GM12878 (cell line): ENCODE data around the gene PSMD13. TPM values are rescaled to one million over a fixed set of nuclear protein-coding genes. Genes with fewer than 3 reads are reported as not detected.

Experiments used
- BACH1 ChIP-seq: fragments of 450-650 bp; IDR thresholded peaks from 2 replicates; pipeline ENCODE4 v1.6.1; 2017; ENCODE audit warnings: mild to moderate bottlenecking, borderline replicate concordance
- BRCA1 ChIP-seq: IDR thresholded peaks from 2 replicates; pipeline ENCODE4 v1.6.1; 2011; ENCODE audit warnings: low read depth, low read length, improper control_type of control experiment
- GATAD2B ChIP-seq: fragments of 450-650 bp; conservative IDR thresholded peaks from 2 replicates; pipeline ENCODE4 v1.6.1; 2017; ENCODE audit warnings: low read depth, mild to moderate bottlenecking, moderate library complexity
- HCFC1 ChIP-seq: fragments of 150-350 bp; IDR thresholded peaks from 2 replicates; pipeline ENCODE4 v1.6.1; 2014; ENCODE audit warnings: low read length
- HDAC6 ChIP-seq: fragments of 200-600 bp; sonication (generic); IDR thresholded peaks from one replicate; pipeline ENCODE4 v1.8.0; 2017; ENCODE audit warnings: antibody characterized with exemption; ENCODE audit not compliant: unreplicated experiment
- KDM1A ChIP-seq: fragments of 200-600 bp; sonication (generic); IDR thresholded peaks from 2 replicates; pipeline ENCODE4 v1.6.1; 2016; ENCODE audit warnings: borderline replicate concordance
- MXI1 ChIP-seq: fragments of 150-350 bp; IDR thresholded peaks from 2 replicates; pipeline ENCODE4 v1.6.1; 2011; ENCODE audit warnings: low read depth, mild to moderate bottlenecking, inconsistent platforms, low read length, improper control_type of control experiment
- MYC ChIP-seq: IDR thresholded peaks from 2 replicates; pipeline ENCODE4 v1.6.1; 2011; ENCODE audit warnings: mild to moderate bottlenecking, low read length, moderate library complexity, inconsistent platforms; ENCODE audit not compliant: insufficient read depth, insufficient replicate concordance, insufficient read length, severe bottlenecking
- NBN ChIP-seq: fragments of 450-650 bp; IDR thresholded peaks from 2 replicates; pipeline ENCODE4 v1.6.1; 2016
- NFIC ChIP-seq: IDR thresholded peaks from 2 replicates; pipeline ENCODE4 v1.6.1; 2012; ENCODE audit warnings: low read depth, mild to moderate bottlenecking, inconsistent platforms, low read length, moderate library complexity
- POLR2A ChIP-seq: IDR thresholded peaks from 2 replicates; pipeline ENCODE4 v1.6.1; 2011; ENCODE audit warnings: low read depth, mild to moderate bottlenecking, low read length
- POLR2AphosphoS5 ChIP-seq: IDR thresholded peaks from 2 replicates; pipeline ENCODE4 v1.6.1; 2011; ENCODE audit warnings: mild to moderate bottlenecking, low read length, inconsistent platforms
- PRDM15 ChIP-seq: fragments of 450-650 bp; formaldehyde crosslinking; IDR thresholded peaks from 2 replicates; pipeline ENCODE4 v1.4.0; 2020; ENCODE audit warnings: mild to moderate bottlenecking, moderate library complexity
- RAD51 ChIP-seq: fragments of 450-650 bp; IDR thresholded peaks from 2 replicates; pipeline ENCODE4 v1.6.1; 2016; ENCODE audit warnings: moderate library complexity, mild to moderate bottlenecking, inconsistent platforms
- REST ChIP-seq: IDR thresholded peaks from 2 replicates; pipeline ENCODE4 v1.6.1; 2012; ENCODE audit warnings: mild to moderate bottlenecking, low read depth, low read length
- SMAD5 ChIP-seq: IDR thresholded peaks from 2 replicates; pipeline ENCODE4 v1.6.1; 2016; ENCODE audit warnings: antibody characterized with exemption, low read depth
- SMC3 ChIP-seq: IDR thresholded peaks from 2 replicates; pipeline ENCODE4 v1.6.1; 2011; ENCODE audit warnings: low read length, improper control_type of control experiment, borderline replicate concordance
- SPI1 ChIP-seq: IDR thresholded peaks from 2 replicates; pipeline ENCODE4 v1.6.1; 2011; ENCODE audit warnings: low read depth, mild to moderate bottlenecking, low read length, moderate library complexity, borderline replicate concordance; ENCODE audit not compliant: insufficient read depth
- STAT1 ChIP-seq: fragments of 450-650 bp; conservative IDR thresholded peaks from 2 replicates; pipeline ENCODE4 v1.6.1; 2014; ENCODE audit warnings: antibody characterized with exemption, mild to moderate bottlenecking
- STAT3 ChIP-seq: IDR thresholded peaks from 2 replicates; pipeline ENCODE4 v1.6.1; 2011; ENCODE audit warnings: low read depth, low read length, improper control_type of control experiment
- SUPT20H ChIP-seq: IDR thresholded peaks from 2 replicates; pipeline ENCODE4 v1.6.1; 2011; ENCODE audit warnings: low read depth, mild to moderate bottlenecking, low read length, moderate library complexity, borderline replicate concordance; ENCODE audit not compliant: control insufficient read depth
- SUZ12 ChIP-seq: fragments of 200-600 bp; sonication (generic); IDR thresholded peaks from one replicate; pipeline ENCODE4 v1.6.1; 2018; ENCODE audit warnings: antibody characterized with exemption, mild to moderate bottlenecking; ENCODE audit not compliant: unreplicated experiment
- TARDBP ChIP-seq: IDR thresholded peaks from 2 replicates; pipeline ENCODE4 v1.6.1; 2016; ENCODE audit warnings: borderline replicate concordance
- TBL1XR1 ChIP-seq: IDR thresholded peaks from 2 replicates; pipeline ENCODE4 v1.6.1; 2012; ENCODE audit warnings: low read depth, low read length, improper control_type of control experiment
- TCF3 ChIP-seq: IDR thresholded peaks from 2 replicates; pipeline ENCODE4 v1.6.1; 2012; ENCODE audit warnings: low read depth, mild to moderate bottlenecking, low read length, borderline replicate concordance; ENCODE audit not compliant: insufficient read depth
- TCF7 ChIP-seq: IDR thresholded peaks from 2 replicates; pipeline ENCODE4 v1.6.1; 2014; ENCODE audit warnings: antibody characterized with exemption, borderline replicate concordance
- ZNF274 ChIP-seq: IDR thresholded peaks from one replicate; pipeline ENCODE4 v1.8.0; 2011; ENCODE audit not compliant: insufficient read length, insufficient read depth
- ZNF622 ChIP-seq: fragments of 450-650 bp; IDR thresholded peaks from 2 replicates; pipeline ENCODE4 v1.6.1; 2017; ENCODE audit warnings: mild to moderate bottlenecking, inconsistent platforms
- polyA plus RNA-seq, 11 experiments: library from polyadenylated mRNA; depleted of rRNA in 4 of 11; unstranded in 6 of 11; stranded (reverse) in 5 of 11; fragments of >200 nt; fragmentation: Nextera tagmentation in 4 of 11; fragmentation: Illumina TruSeq in 1 of 11; extraction: Ambion mirVana in 4 of 11; extraction: Trizol in 1 of 11; gene quantifications; 1 replicate in 1 of 11; 2 replicates in 10 of 11; pipeline versions ENCODE4 v1.2.1 to v1.2.3, GENCODE V29; 2011 to 2016; ENCODE audit warnings: inconsistent platforms in 2 of 11, missing spikeins in 2 of 11, low read depth in 1 of 11
- total RNA-seq, 4 experiments: library from RNA; depleted of rRNA in 3 of 4; stranded (reverse); fragments of >200 nt in 3 of 4; fragmentation: Illumina TruSeq in 1 of 4; extraction: Trizol in 1 of 4; gene quantifications; 2 replicates each; pipeline versions ENCODE4 v1.2.1 to v1.2.3, GENCODE V29; 2013 to 2021

The PSMD13 gene
- total and polyA plus RNA-seq, 10 of the 15 experiments (the other 5 are each of a cell fraction or from before 2014, with no cell fraction given) = 141 to 303 (median 177) TPM

- TF ChIP-seq STAT1 (no peak), HCFC1 (no peak), BRCA1 (no peak), POLR2A (no peak; the same call in 1 of the 2 replicates), ZNF622 (no peak), SUPT20H (no peak), SMC3 (no peak; the same call in 1 of the 2 replicates), RAD51 (no peak), BACH1 (peak; percentile 65; the same call in 1 of the 2 replicates), MYC (no peak), REST (no peak), TCF7 (no peak), STAT3 (no peak), SMAD5 (no peak), GATAD2B (peak; percentile 27; the same call in 1 of the 2 replicates), NBN (peak; percentile 86), POLR2AphosphoS5 (peak; percentile 85), SUZ12 (no peak), MXI1 (peak; percentile 40; the same call in 1 of the 2 replicates), SPI1 (no peak; the same call in 1 of the 2 replicates), TARDBP (no peak), ZNF274 (no peak), TCF3 (no peak), HDAC6 (no peak), KDM1A (no peak), NFIC (no peak), TBL1XR1 (no peak), PRDM15 (CRISPR knock-in tag) (0 out of 2 replicates have a peak, but pooled peaks have one; percentile 56)
These were observed 30.8 kb downstream of the PSMD13 start (continued) for GRCh38 chr11:267491-267994.
